ENCODE measurements around the gene GADD45GIP1.

Gene GADD45GIP1

GRCh38 chr19:12937093-12937926, 19.7 kb downstream of the GADD45GIP1 start:
- no peak for TF ChIP-seq CTCF (conservative IDR thresholded peaks at IDR 0.05; ENCODE audit: low read depth, low read length)
- peak overlapping the region; percentile 67 for H3K4me3 ChIP-seq (ENCODE audit: low read length)
- no peak for DNase-seq (ENCODE audit: low read depth)

- no peak for TF ChIP-seq CTCF (conservative IDR thresholded peaks at IDR 0.05; ENCODE audit: low read depth, low read length)
- no peak for DNase-seq (ENCODE audit: low read depth)
- no peak overlapping the region for H3K4me3 ChIP-seq (ENCODE audit: low read length)
Observed at GRCh38 chr19:12936582-12936981, 20.4 kb downstream of the GADD45GIP1 start.

GRCh38 chr19:12935071-12935470, 22.0 kb downstream of the GADD45GIP1 start:
- no peak overlapping the region for H3K4me3 ChIP-seq (ENCODE audit: low read length)
- no peak for TF ChIP-seq CTCF (conservative IDR thresholded peaks at IDR 0.05; ENCODE audit: low read depth, low read length)
- no peak for DNase-seq (ENCODE audit: low read depth)

- H3K4me3 ChIP-seq (ENCODE audit: low read length): peak within 1 kb of the TSS; percentile 98
- peak; percentile 59 for DNase-seq (ENCODE audit: low read depth)
- TF ChIP-seq CTCF (conservative IDR thresholded peaks at IDR 0.05; ENCODE audit: low read depth, low read length): no peak
Observed at GRCh38 chr19:12933287-12934072, 23.5 kb downstream of the GADD45GIP1 start, which contains the start of gene FARSA. Gene FARSA, minus strand, starts transcription at chr19:12933711. Its CDS starts 15 bp downstream, at chr19:12933696.

- no peak for DNase-seq (ENCODE audit: low read depth)
- peak overlapping the region; percentile 98 for H3K4me3 ChIP-seq (ENCODE audit: low read length)
- TF ChIP-seq CTCF (conservative IDR thresholded peaks at IDR 0.05; ENCODE audit: low read depth, low read length): no peak
Observed at GRCh38 chr19:12932392-12933286, 24.4 kb downstream of the GADD45GIP1 start.

GRCh38 chr19:12930002-12930645, 26.9 kb downstream of the GADD45GIP1 start:
- no peak for TF ChIP-seq CTCF (conservative IDR thresholded peaks at IDR 0.05; ENCODE audit: low read depth, low read length)
- DNase-seq (ENCODE audit: low read depth): no peak
- no peak overlapping the region for H3K4me3 ChIP-seq (ENCODE audit: low read length)
